Body of pancreas (tissue), 4 donors: ENCODE measurements around the gene S1PR3. TPM values are rescaled to one million over a fixed set of nuclear protein-coding genes. Genes with fewer than 3 reads are reported as not detected.

Experiments used
- ATAC-seq: fragments of 150-250 bp; one replicate; pipeline ENCODE4 v1.9.1; 2016
- DNase-seq, 4 donors: peaks; one replicate each; pipeline ENCODE4 v3.0.0-alpha.2; 2019
- H3K27ac ChIP-seq, 4 donors: fragments of 200-600 bp; sonication (generic); 1 replicate in 3 of 4; 2 replicates in 1 of 4; pipeline versions ENCODE4 v1.5.1 to v1.6.1; 2016 to 2019; ENCODE audit warnings: mild to moderate bottlenecking in 1 of 4, mixed read lengths in 1 of 4, moderate library complexity in 1 of 4
- H3K27me3 ChIP-seq, 2 donors: fragments of 200-600 bp; sonication (generic); one replicate each; pipeline ENCODE4 v1.6.0; 2016; ENCODE audit warnings: mild to moderate bottlenecking in 1 of 2
- H3K36me3 ChIP-seq, 2 donors: fragments of 200-600 bp; sonication (generic); replicated peaks in 1 of 2; 2 replicates each; pipeline ENCODE4 v1.5.1; 2016; ENCODE audit warnings: low read depth in 2 of 2; ENCODE audit not compliant: insufficient read depth in 1 of 2
- H3K4me1 ChIP-seq: fragments of 200-600 bp; sonication (generic); one replicate; pipeline ENCODE4 v1.6.0; 2016
- H3K4me3 ChIP-seq, 2 donors: fragments of 200-600 bp; sonication (generic); 1 replicate in 1 of 2; 2 replicates in 1 of 2; pipeline ENCODE4 v1.5.1; 2016 to 2019
- H3K9me3 ChIP-seq, 3 donors: fragments of 200-600 bp; sonication (generic); 1 replicate in 2 of 3; 2 replicates in 1 of 3; pipeline ENCODE4 v1.5.1; 2016
- POLR2A ChIP-seq, 3 donors: fragments of 450-650 bp; IDR thresholded peaks; one replicate each; pipeline ENCODE4 v1.6.1; 2016; ENCODE audit warnings: antibody characterized with exemption in 3 of 3, mild to moderate bottlenecking in 2 of 3
- WGBS, 2 donors: methylation state at CpG; one replicate each; pipeline ENCODE4 v1.1.5; 2017; 5-methylcytosine and 5-hydroxymethylcytosine counted together
- intact Hi-C: fragments of 100-400 bp; cut with DNase I; formaldehyde crosslinking; loops from one replicate; pipeline ENCODE4 v1.15.1; 2023
- total RNA-seq, 2 donors: library from RNA; depleted of rRNA; stranded (reverse); fragments of >200 nt; gene quantifications; one replicate each; pipeline ENCODE4 v1.1.0, GENCODE V29; 2016
- TF ChIP-seq, protein P1 (sequence below), 7 experiments: fragments of 450-650 bp in 4 of 7; fragments of 200-600 bp in 3 of 7; sonication (generic) in 3 of 7; IDR thresholded peaks; one replicate each; pipeline ENCODE4 v1.5.1; 2016 to 2019; ENCODE audit warnings: antibody characterized with exemption in 7 of 7

S1PR3 gene
- total RNA-seq, 2 donors from 2014 or later: 2.3 to 6.6 TPM

- intact Hi-C loops: no loop called here
- H3K9me3 ChIP-seq: no peaks in the 10 kb centered on the region
- H3K27ac ChIP-seq: no peak overlapping the region
- no peak for ATAC-seq
- no peaks in the 10 kb centered on the region for H3K36me3 ChIP-seq
- DNase-seq: no peak
- TF ChIP-seq, protein P1, sequence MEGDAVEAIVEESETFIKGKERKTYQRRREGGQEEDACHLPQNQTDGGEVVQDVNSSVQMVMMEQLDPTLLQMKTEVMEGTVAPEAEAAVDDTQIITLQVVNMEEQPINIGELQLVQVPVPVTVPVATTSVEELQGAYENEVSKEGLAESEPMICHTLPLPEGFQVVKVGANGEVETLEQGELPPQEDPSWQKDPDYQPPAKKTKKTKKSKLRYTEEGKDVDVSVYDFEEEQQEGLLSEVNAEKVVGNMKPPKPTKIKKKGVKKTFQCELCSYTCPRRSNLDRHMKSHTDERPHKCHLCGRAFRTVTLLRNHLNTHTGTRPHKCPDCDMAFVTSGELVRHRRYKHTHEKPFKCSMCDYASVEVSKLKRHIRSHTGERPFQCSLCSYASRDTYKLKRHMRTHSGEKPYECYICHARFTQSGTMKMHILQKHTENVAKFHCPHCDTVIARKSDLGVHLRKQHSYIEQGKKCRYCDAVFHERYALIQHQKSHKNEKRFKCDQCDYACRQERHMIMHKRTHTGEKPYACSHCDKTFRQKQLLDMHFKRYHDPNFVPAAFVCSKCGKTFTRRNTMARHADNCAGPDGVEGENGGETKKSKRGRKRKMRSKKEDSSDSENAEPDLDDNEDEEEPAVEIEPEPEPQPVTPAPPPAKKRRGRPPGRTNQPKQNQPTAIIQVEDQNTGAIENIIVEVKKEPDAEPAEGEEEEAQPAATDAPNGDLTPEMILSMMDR (IDR thresholded peaks at IDR 0.05): no peak
- TF ChIP-seq POLR2A (IDR thresholded peaks at IDR 0.05): no peak
- no peaks in the 10 kb centered on the region for H3K27me3 ChIP-seq
- H3K4me1 ChIP-seq: peaks cover 28% of the 10 kb centered on the region
- no peak overlapping the region for H3K4me3 ChIP-seq
- 62 to 70% methylated on average over 5 of the region's 5 CpGs for WGBS, 2 donors
These were observed 43.4 kb upstream of the S1PR3 start for GRCh38 chr9:88947581-88948573.

DNA sequence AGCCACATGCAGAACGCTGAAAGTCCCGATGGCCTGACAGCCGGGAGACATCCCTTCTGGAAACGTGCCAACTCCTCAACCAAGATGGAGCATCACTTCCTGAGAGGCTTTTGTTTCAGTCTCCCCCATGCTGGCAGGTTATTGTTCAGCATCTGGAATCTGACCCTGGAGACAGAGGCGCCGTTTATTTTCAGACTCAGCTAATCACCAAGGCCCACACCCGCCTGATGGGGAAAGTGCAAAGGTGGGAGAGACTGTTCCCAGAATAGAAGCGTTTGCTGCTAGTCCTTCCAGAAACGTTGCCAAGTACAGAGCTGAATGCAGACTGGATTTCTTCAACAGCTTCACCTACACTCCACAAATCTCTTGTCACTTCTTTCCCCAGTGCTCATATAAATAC is 41.8 kb upstream of the S1PR3 start:
- Histone ChIP-seq H3K4me3 (no peak overlapping the region), H3K36me3 (no peaks in the 10 kb centered on the region), H3K27me3 (no peaks in the 10 kb centered on the region), H3K4me1 (peaks cover 23% of the 10 kb centered on the region), H3K9me3 (no peaks in the 10 kb centered on the region), H3K27ac (no peak overlapping the region)
- intact Hi-C loops: no loop called here
- peak; percentile 20 to 69 (median 31) for DNase-seq
- ATAC-seq: peak; percentile 45
- TF ChIP-seq POLR2A (IDR thresholded peaks at IDR 0.05): no peak
- TF ChIP-seq, protein P1 (IDR thresholded peaks at IDR 0.05): no peak
- WGBS, 2 donors: 15 to 19% methylated on average over 9 of the region's 9 CpGs

- Histone ChIP-seq H3K27me3 (no peaks in the 10 kb centered on the region), H3K4me1 (peaks cover 23% of the 10 kb centered on the region), H3K36me3 (no peaks in the 10 kb centered on the region), H3K27ac (no peak overlapping the region), H3K9me3 (no peaks in the 10 kb centered on the region), H3K4me3 (no peak overlapping the region)
- ATAC-seq (no peak), DNase-seq (no peak)
- 29 to 67% methylated on average over 1 of the region's 1 CpG for WGBS, 2 donors
- intact Hi-C loops: no loop called here
- TF ChIP-seq, protein P1 (IDR thresholded peaks at IDR 0.05): no peak
These were observed 41.3 kb upstream of the S1PR3 start for GRCh38 chr9:88949961-88950340.

- peaks cover 23% of the 10 kb centered on the region for H3K4me1 ChIP-seq
These were observed 40.7 kb upstream of the S1PR3 start for GRCh38 chr9:88950341-88951154.

More at GRCh38 chr9:88950341-88951154, 40.7 kb upstream of the S1PR3 start:
- Histone ChIP-seq H3K9me3 (no peaks in the 10 kb centered on the region), H3K27ac (no peak overlapping the region), H3K36me3 (no peaks in the 10 kb centered on the region), H3K4me3 (no peak overlapping the region), H3K27me3 (no peaks in the 10 kb centered on the region)
- TF ChIP-seq POLR2A (IDR thresholded peaks at IDR 0.05): no peak
- TF ChIP-seq, protein P1 (IDR thresholded peaks at IDR 0.05): no peak
- ATAC-seq: no peak
- 56 to 59% methylated on average over 10 of the region's 10 CpGs for WGBS, 2 donors
- intact Hi-C loops: no loop called here
- DNase-seq: no peak
